Neuronal stem cell (in vitro differentiated cells): ENCODE results near the gene MTCH1.

Experiments used
- DNase-seq: peaks from one replicate; pipeline ENCODE4 v3.0.0-alpha.2; 2013; ENCODE audit warnings: low spot score
- H2AFZ ChIP-seq: one replicate; pipeline ENCODE4 v1.6.1; 2013; ENCODE audit warnings: mild to moderate bottlenecking, low read length, inconsistent platforms
- H2AK5ac ChIP-seq: 2 replicates; pipeline ENCODE4 v1.6.1; 2013; ENCODE audit warnings: low read depth, mild to moderate bottlenecking, inconsistent platforms, low read length, moderate library complexity, mixed read lengths
- H2BK120ac ChIP-seq: 2 replicates; pipeline ENCODE4 v1.6.1; 2013; ENCODE audit warnings: low read depth, mild to moderate bottlenecking, inconsistent platforms, low read length, moderate library complexity, mixed read lengths
- H2BK12ac ChIP-seq: one replicate; pipeline ENCODE4 v1.6.1; 2013; ENCODE audit warnings: low read length, inconsistent platforms
- H2BK15ac ChIP-seq: 2 replicates; pipeline ENCODE4 v1.6.1; 2013; ENCODE audit warnings: mild to moderate bottlenecking, low read length, inconsistent platforms, mixed read lengths
- H2BK5ac ChIP-seq: one replicate; pipeline ENCODE4 v1.6.1; 2013; ENCODE audit warnings: inconsistent platforms, mild to moderate bottlenecking, low read length, moderate library complexity
- H3K14ac ChIP-seq: one replicate; pipeline ENCODE4 v1.6.1; 2013; ENCODE audit warnings: low read length, inconsistent platforms
- H3K18ac ChIP-seq: 2 replicates; pipeline ENCODE4 v1.6.1; 2013; ENCODE audit warnings: low read length, inconsistent platforms
- H3K23ac ChIP-seq: 2 replicates; pipeline ENCODE4 v1.6.1; 2013; ENCODE audit warnings: low read depth, mild to moderate bottlenecking, mixed read lengths, low read length, inconsistent platforms; ENCODE audit not compliant: poor library complexity
- H3K27ac ChIP-seq: replicated peaks from 3 replicates; pipeline ENCODE4 v1.5.1; 2013; ENCODE audit warnings: low read length, inconsistent platforms
- H3K27me3 ChIP-seq, 3 experiments: 2 replicates each; pipeline ENCODE4 v1.6.1; 2013; ENCODE audit warnings: low read length in 3 of 3, mild to moderate bottlenecking in 2 of 3, inconsistent platforms in 1 of 3, low read depth in 1 of 3, mixed read lengths in 1 of 3, moderate library complexity in 1 of 3; ENCODE audit not compliant: control insufficient read depth in 3 of 3, insufficient read depth in 3 of 3
- H3K36me3 ChIP-seq, 2 donors: replicated peaks in 1 of 2; 2 replicates each; pipeline ENCODE4 v1.6.1; 2013; ENCODE audit warnings: low read length in 2 of 2; ENCODE audit not compliant: control insufficient read depth in 2 of 2, insufficient read depth in 2 of 2
- H3K4ac ChIP-seq: 2 replicates; pipeline ENCODE4 v1.6.1; 2013; ENCODE audit warnings: inconsistent platforms, mild to moderate bottlenecking, low read length, moderate library complexity
- H3K4me1 ChIP-seq, 2 donors: 1 replicate in 1 of 2; 2 replicates in 1 of 2; pipeline ENCODE4 v1.6.1; 2013; ENCODE audit warnings: low read length in 2 of 2, low read depth in 1 of 2; ENCODE audit not compliant: control insufficient read depth in 2 of 2, insufficient read depth in 1 of 2
- H3K4me2 ChIP-seq: one replicate; pipeline ENCODE4 v1.6.1; 2013; ENCODE audit warnings: mild to moderate bottlenecking, low read length, inconsistent platforms; ENCODE audit not compliant: insufficient read depth, poor library complexity, severe bottlenecking
- H3K4me3 ChIP-seq, 2 donors: 2 replicates each; pipeline ENCODE4 v1.5.1; 2013; ENCODE audit warnings: low read length in 2 of 2, mild to moderate bottlenecking in 2 of 2, inconsistent platforms in 1 of 2, moderate library complexity in 1 of 2
- H3K79me1 ChIP-seq: one replicate; pipeline ENCODE4 v1.6.1; 2013; ENCODE audit warnings: low read depth, mild to moderate bottlenecking, inconsistent platforms, low read length, moderate library complexity
- H3K9ac ChIP-seq: one replicate; pipeline ENCODE4 v1.6.1; 2013; ENCODE audit warnings: mild to moderate bottlenecking, low read depth, low read length, inconsistent platforms; ENCODE audit not compliant: poor library complexity
- H3K9me3 ChIP-seq, 2 donors: replicated peaks in 1 of 2; 2 replicates each; pipeline versions ENCODE3 to v1.6.1; 2013; ENCODE audit warnings: low read length in 2 of 2, mild to moderate bottlenecking in 2 of 2, inconsistent platforms in 1 of 2, low read depth in 1 of 2, mixed read lengths in 1 of 2, moderate library complexity in 1 of 2; ENCODE audit not compliant: control insufficient read depth in 2 of 2, insufficient read depth in 1 of 2
- H4K8ac ChIP-seq: one replicate; pipeline ENCODE4 v1.6.1; 2013; ENCODE audit warnings: low read depth, mild to moderate bottlenecking, inconsistent platforms, low read length, moderate library complexity
- H4K91ac ChIP-seq: one replicate; pipeline ENCODE4 v1.6.1; 2013; ENCODE audit warnings: low read length, low read depth, mild to moderate bottlenecking, inconsistent platforms; ENCODE audit not compliant: poor library complexity
- WGBS, 2 donors: extraction: QIAGEN DNeasy Blood & Tissue Kit; methylation state at CpG; one replicate each; pipeline ENCODE4 v1.1.7; 2013; ENCODE audit warnings: missing lambda C conversion rate in 2 of 2, mixed read lengths in 1 of 2; ENCODE audit not compliant: insufficient read length in 2 of 2, insufficient replicate concordance in 1 of 2; ENCODE audit errors: extremely low coverage in 2 of 2; 5-methylcytosine and 5-hydroxymethylcytosine counted together

The MTCH1 gene

DNA sequence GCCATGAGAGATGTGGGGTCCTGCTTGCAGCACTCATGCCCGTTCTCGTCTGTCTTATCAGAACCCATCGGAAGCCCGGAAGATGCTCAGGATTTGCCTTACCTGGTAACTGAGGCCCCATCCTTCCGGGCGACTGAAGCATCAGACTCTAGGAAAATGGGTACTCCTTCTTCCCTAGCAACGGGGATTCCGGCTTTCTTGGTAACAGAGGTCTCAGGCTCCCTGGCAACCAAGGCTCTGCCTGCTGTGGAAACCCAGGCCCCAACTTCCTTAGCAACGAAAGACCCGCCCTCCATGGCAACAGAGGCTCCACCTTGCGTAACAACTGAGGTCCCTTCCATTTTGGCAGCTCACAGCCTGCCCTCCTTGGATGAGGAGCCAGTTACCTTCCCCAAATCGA is 23.1 kb downstream of the MTCH1 start:
- H3K27ac ChIP-seq: no peak overlapping the region
- H3K14ac ChIP-seq: no peak overlapping the region
- H3K4me2 ChIP-seq: no peak overlapping the region
- H2BK5ac ChIP-seq: no peak overlapping the region
- H2AK5ac ChIP-seq: no peak overlapping the region
- no peak overlapping the region for H4K8ac ChIP-seq
- peak; percentile 71 for DNase-seq
- H3K36me3 ChIP-seq: peaks cover 12 to 18% of the 10 kb centered on the region in 2 donors
- no peak overlapping the region for H2BK120ac ChIP-seq
- H3K9me3 ChIP-seq: no peaks in the 10 kb centered on the region
- H3K4ac ChIP-seq: no peak overlapping the region
- H3K18ac ChIP-seq: no peak overlapping the region
- H3K23ac ChIP-seq: no peak overlapping the region
- peaks cover 7 to 10% of the 10 kb centered on the region in 2 donors for H3K4me1 ChIP-seq
- peak overlapping the region; percentile 77 for H2AFZ ChIP-seq
- H3K27me3 ChIP-seq: no peaks in the 10 kb centered on the region
- H3K79me1 ChIP-seq: no peaks in the 10 kb centered on the region
- H3K4me3 ChIP-seq: no peak overlapping the region
- WGBS, 2 donors: no CpG with 5 or more reads among the region's 12 CpGs
- no peak overlapping the region for H2BK15ac ChIP-seq
- no peak overlapping the region for H4K91ac ChIP-seq
- H2BK12ac ChIP-seq: no peak overlapping the region
- no peak overlapping the region for H3K9ac ChIP-seq

DNA sequence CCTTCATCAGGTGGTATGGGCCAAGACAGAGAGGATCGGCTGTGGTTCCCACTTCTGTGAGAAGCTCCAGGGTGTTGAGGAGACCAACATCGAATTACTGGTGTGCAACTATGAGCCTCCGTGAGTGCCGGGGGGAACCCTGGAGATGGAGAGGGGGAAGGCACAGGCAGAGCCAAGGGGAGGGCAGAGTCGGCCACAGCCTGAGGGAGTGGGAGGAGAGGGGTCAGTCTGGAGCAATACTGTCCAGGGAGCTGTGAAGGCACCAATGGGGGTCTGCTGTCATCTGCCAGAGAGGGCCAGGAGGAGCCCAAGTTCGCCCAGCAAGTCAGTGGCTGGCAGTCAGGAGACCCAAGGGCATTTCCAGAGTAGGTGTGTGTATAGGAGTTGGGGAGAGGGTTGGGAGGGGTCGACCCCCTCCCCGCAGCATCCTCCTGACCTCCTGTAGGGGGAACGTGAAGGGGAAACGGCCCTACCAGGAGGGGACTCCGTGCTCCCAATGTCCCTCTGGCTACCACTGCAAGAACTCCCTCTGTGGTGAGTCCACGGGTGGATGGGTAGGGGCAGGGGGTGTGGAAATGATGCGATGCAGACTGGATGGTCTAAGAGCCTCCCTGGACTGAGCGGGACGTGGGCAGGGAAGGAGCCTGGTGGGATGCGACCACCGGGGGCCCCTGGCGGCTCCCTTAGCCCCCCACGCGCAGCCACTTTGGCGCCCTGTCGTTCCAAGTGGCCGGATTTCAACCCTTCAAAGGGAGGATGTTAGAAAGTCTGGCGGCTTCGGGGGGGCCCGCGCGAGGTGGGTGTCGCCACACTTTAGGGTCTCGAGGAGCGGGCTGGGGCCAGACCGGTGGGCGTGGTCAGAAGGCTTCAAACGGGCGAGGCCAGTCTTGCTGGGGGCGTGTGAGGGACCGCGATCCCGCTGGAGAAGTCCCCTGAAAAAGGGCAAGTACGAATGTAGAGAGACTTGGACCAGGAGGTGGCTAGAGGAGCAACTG is 24.3 kb downstream of the MTCH1 start:
- Histone ChIP-seq H3K23ac (peak overlapping the region; percentile 83), H2BK15ac (no peak overlapping the region), H3K9ac (no peak overlapping the region), H3K4ac (no peak overlapping the region), H4K8ac (no peak overlapping the region), H3K4me1 (peaks cover 7 to 10% of the 10 kb centered on the region in 2 donors), H4K91ac (no peak overlapping the region), H3K18ac (no peak overlapping the region), H3K14ac (no peak overlapping the region), H3K27me3 (no peaks in the 10 kb centered on the region), H2BK12ac (no peak overlapping the region), H3K4me3 (no peak overlapping the region), H3K36me3 (peaks cover 2 to 7% of the 10 kb centered on the region in 2 donors), H3K79me1 (no peaks in the 10 kb centered on the region), H3K27ac (no peak overlapping the region), H2AK5ac (peak overlapping the region; percentile 48), H3K9me3 (no peaks in the 10 kb centered on the region), H3K4me2 (no peak overlapping the region), H2BK120ac (no peak overlapping the region), H2BK5ac (peak overlapping the region; percentile 8), H2AFZ (no peak overlapping the region)
- DNase-seq: no peak
- no CpG with 5 or more reads among the region's 40 CpGs for WGBS, 2 donors

DNA sequence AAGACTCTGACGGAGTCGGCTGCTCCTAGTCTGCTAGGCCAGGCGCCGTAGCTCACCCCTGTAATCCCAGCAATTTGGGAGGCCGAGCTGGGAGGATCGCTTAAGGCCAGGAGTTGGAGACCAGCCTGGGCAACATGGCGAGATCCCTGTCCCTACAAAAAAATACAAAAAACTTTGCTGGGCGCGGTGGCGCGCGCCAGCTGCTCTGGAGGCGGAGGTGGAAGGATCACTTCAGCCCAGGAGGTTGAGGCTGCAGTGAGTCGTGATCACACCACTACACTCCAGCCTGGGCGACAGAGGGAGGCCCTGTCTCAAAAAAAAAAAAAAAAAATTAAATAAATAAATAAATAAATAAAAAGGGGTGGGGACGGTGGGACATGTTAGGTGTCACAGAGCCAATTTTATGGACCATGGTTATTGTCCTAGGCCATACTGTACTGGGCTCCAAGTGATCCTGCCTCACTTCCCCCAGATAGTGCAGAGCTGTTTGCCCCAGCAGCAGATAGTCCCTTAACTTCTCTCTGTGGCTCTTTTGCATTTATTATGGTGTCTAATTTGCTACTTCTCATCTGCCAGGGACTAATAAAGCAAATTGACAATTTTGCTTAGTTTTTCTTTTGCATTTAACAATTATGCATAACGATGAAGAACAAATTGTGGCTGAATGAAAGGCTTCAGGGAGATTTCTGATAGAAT is 26.3 kb downstream of the MTCH1 start:
- H3K14ac ChIP-seq: no peak overlapping the region
- peaks cover 7 to 12% of the 10 kb centered on the region in 2 donors for H3K4me1 ChIP-seq
- DNase-seq: no peak
- H2AFZ ChIP-seq: no peak overlapping the region
- H2BK5ac ChIP-seq: no peak overlapping the region
- no peak overlapping the region for H3K9ac ChIP-seq
- no peak overlapping the region for H4K91ac ChIP-seq
- H2BK12ac ChIP-seq: no peak overlapping the region
- no peak overlapping the region for H3K4ac ChIP-seq
- no peak overlapping the region for H3K23ac ChIP-seq
- no CpG with 5 or more reads among the region's 17 CpGs for WGBS, 2 donors
- H3K9me3 ChIP-seq: no peaks in the 10 kb centered on the region
- no peaks in the 10 kb centered on the region for H3K36me3 ChIP-seq
- H3K4me2 ChIP-seq: no peak overlapping the region
- H2AK5ac ChIP-seq: no peak overlapping the region
- H2BK15ac ChIP-seq: no peak overlapping the region
- no peak overlapping the region for H2BK120ac ChIP-seq
- H3K27me3 ChIP-seq: peaks cover 0 to 18% (median 0%) of the 10 kb centered on the region in 3 experiments
- no peak overlapping the region for H3K27ac ChIP-seq
- no peak overlapping the region for H4K8ac ChIP-seq
- H3K79me1 ChIP-seq: no peaks in the 10 kb centered on the region
- H3K4me3 ChIP-seq: no peak overlapping the region
- peak overlapping the region; percentile 25 for H3K18ac ChIP-seq
